Upper lobe of left lung (tissue), 6 donors: Measurements from ENCODE around the gene SEMA3A. TPM values are rescaled to one million over a fixed set of nuclear protein-coding genes. Genes with fewer than 3 reads are reported as not detected.

ENCODE experiments used
- ATAC-seq, 2 donors: fragments of 200-7000 bp; cut with Tn5 transposase; one replicate each; pipeline ENCODE4 v1.9.1; 2022; ENCODE audit warnings: mild to moderate bottlenecking in 2 of 2, moderate library complexity in 2 of 2; ENCODE audit not compliant: low FRiP score in 2 of 2
- DNase-seq, 2 donors: peaks; one replicate each; pipeline ENCODE4 v3.0.0-alpha.2; 2019 to 2020
- H3K27ac ChIP-seq, 4 donors: fragments of 200-600 bp; sonication (generic); one replicate each; pipeline ENCODE4 v1.5.1; 2016 to 2019
- H3K27me3 ChIP-seq, 4 donors: fragments of 200-600 bp; sonication (generic); one replicate each; pipeline ENCODE4 v1.5.1; 2017 to 2019
- H3K36me3 ChIP-seq, 4 donors: fragments of 200-600 bp; sonication (generic); one replicate each; pipeline ENCODE4 v1.5.1; 2016 to 2019
- H3K4me1 ChIP-seq, 4 donors: fragments of 200-600 bp; sonication (generic); one replicate each; pipeline ENCODE4 v1.5.1; 2018 to 2019
- H3K4me3 ChIP-seq, 4 donors: fragments of 200-600 bp; sonication (generic); one replicate each; pipeline ENCODE4 v1.5.1; 2017 to 2019; ENCODE audit warnings: mild to moderate bottlenecking in 2 of 4, moderate library complexity in 1 of 4
- H3K9me3 ChIP-seq, 4 donors: fragments of 200-600 bp; sonication (generic); one replicate each; pipeline ENCODE4 v1.5.1; 2018 to 2019
- EP300 ChIP-seq, 4 donors: sonication (generic); formaldehyde crosslinking; IDR thresholded peaks; one replicate each; pipeline ENCODE4 v1.5.1; 2017; ENCODE audit warnings: antibody characterized with exemption in 4 of 4, control low read depth in 2 of 4
- POLR2A ChIP-seq, 4 donors: fragments of 450-650 bp; IDR thresholded peaks; one replicate each; pipeline ENCODE4 v1.5.1; 2016 to 2017; ENCODE audit warnings: antibody characterized with exemption in 4 of 4, mild to moderate bottlenecking in 2 of 4
- POLR2AphosphoS5 ChIP-seq, 2 donors: sonication (generic); formaldehyde crosslinking; IDR thresholded peaks; one replicate each; pipeline ENCODE4 v1.5.1; 2017; ENCODE audit warnings: antibody characterized with exemption in 2 of 2
- WGBS, 2 donors: methylation state at CpG; one replicate each; pipeline ENCODE4 v1.1.5; 2017 to 2018; 5-methylcytosine and 5-hydroxymethylcytosine counted together
- total RNA-seq, 6 donors: library from RNA; depleted of rRNA in 4 of 6; stranded (reverse); fragments of >200 nt in 4 of 6; gene quantifications; one replicate each; pipeline versions ENCODE4 v1.1.0 to v1.2.1, GENCODE V29; 2016 to 2021
- TF ChIP-seq, protein P1 (sequence below), 6 experiments: fragments of 450-650 bp in 4 of 6; fragments of 200-600 bp in 2 of 6; sonication (generic) in 2 of 6; IDR thresholded peaks; one replicate each; pipeline ENCODE4 v1.5.1; 2016 to 2019; ENCODE audit warnings: antibody characterized with exemption in 6 of 6
- donor health status: DM: no; HTN: no; CAD: no; lungs with moderate emphysema.
- donor health status: DM: no; HTN: yes; CAD: no; lungs with severe emphysema.

Gene SEMA3A
- total RNA-seq, 6 donors from 2014 or later, result 1.0 to 8.8 (median 3.1) TPM

DNA sequence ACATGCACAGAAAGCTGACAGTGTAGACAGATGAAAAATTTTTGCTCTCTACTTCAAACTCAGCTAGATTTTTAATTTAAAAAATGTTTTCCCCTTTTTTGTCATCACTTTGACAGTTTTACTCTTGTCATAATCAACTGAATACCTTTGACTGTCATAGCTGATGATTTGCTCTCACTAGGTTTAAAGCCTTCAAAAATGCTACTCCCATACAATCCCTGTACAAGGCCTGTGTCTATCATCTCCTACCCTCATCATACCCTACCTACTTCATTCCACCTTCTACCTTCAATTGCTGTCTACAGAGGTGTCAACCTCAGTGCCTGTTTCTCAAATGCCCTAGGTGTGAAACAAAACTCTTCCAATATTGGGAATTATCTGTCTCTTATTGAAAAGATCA lies 230.3 kb downstream of the SEMA3A start:
- TF ChIP-seq POLR2A (IDR thresholded peaks at IDR 0.05) (no peak), POLR2AphosphoS5 (IDR thresholded peaks at IDR 0.05) (no peak), EP300 (IDR thresholded peaks at IDR 0.05) (no peak)
- TF ChIP-seq, protein P1, sequence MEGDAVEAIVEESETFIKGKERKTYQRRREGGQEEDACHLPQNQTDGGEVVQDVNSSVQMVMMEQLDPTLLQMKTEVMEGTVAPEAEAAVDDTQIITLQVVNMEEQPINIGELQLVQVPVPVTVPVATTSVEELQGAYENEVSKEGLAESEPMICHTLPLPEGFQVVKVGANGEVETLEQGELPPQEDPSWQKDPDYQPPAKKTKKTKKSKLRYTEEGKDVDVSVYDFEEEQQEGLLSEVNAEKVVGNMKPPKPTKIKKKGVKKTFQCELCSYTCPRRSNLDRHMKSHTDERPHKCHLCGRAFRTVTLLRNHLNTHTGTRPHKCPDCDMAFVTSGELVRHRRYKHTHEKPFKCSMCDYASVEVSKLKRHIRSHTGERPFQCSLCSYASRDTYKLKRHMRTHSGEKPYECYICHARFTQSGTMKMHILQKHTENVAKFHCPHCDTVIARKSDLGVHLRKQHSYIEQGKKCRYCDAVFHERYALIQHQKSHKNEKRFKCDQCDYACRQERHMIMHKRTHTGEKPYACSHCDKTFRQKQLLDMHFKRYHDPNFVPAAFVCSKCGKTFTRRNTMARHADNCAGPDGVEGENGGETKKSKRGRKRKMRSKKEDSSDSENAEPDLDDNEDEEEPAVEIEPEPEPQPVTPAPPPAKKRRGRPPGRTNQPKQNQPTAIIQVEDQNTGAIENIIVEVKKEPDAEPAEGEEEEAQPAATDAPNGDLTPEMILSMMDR (IDR thresholded peaks at IDR 0.05), result no peak
- no peaks in the 10 kb centered on the region for H3K4me1 ChIP-seq
- DNase-seq (no peak), ATAC-seq (no peak)
- H3K27me3 ChIP-seq, result no peaks in the 10 kb centered on the region
- H3K27ac ChIP-seq, result no peak overlapping the region
- H3K36me3 ChIP-seq, result no peaks in the 10 kb centered on the region
- H3K4me3 ChIP-seq, result no peak overlapping the region
- H3K9me3 ChIP-seq, result no peaks in the 10 kb centered on the region

DNA sequence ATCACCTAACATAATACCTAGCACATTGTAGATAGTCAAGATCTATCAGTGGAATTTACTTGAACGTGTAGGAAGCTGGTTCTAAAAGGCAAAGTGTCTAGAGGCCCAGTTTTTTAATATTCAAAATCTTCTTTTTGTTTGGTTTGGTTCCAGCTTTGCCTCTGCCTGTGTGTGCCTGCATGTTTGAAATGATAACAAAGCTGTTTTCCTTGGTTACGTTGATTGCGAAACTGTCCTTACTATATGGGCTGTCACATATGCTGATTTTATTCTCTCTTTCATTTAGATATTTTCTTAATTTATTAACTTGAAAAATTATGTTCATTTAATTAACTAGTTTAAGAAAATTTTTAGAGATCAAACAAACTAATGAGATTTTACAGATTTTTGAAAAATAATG lies 237.3 kb downstream of the SEMA3A start:
- Histone ChIP-seq H3K27ac (no peak overlapping the region), H3K4me3 (no peak overlapping the region), H3K36me3 (no peaks in the 10 kb centered on the region), H3K9me3 (no peaks in the 10 kb centered on the region), H3K4me1 (no peaks in the 10 kb centered on the region), H3K27me3 (no peaks in the 10 kb centered on the region)
- WGBS, 2 donors, result 45 to 60% methylated on average over 3 of the region's 3 CpGs
- DNase-seq, result no peak
- no peak for ATAC-seq
- TF ChIP-seq POLR2AphosphoS5 (IDR thresholded peaks at IDR 0.05) (no peak), EP300 (IDR thresholded peaks at IDR 0.05) (no peak), POLR2A (IDR thresholded peaks at IDR 0.05) (no peak)
- TF ChIP-seq, protein P1 (IDR thresholded peaks at IDR 0.05), result no peak

DNA sequence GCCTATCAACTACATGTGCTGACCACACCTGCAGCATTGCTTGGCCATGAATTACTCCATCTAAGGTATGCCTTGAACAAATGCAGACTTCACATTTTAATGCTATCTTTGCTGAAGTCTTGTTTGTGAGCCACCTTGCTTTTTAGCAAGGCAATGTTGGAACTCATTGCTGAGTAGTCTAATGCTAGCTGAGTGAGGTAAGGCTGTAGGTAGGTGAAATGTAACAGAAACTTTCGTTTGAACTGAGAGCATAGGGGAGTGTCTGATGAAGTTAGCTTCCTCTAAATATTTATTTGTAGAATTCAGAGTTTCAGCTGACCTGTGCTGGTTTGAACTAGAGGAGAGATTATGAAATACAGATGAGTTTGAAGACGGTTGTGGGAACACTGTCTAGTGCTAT lies 238.5 kb downstream of the SEMA3A start:
- Histone ChIP-seq H3K4me3 (no peak overlapping the region), H3K27ac (no peak overlapping the region), H3K36me3 (no peaks in the 10 kb centered on the region), H3K4me1 (no peaks in the 10 kb centered on the region), H3K27me3 (no peaks in the 10 kb centered on the region), H3K9me3 (no peaks in the 10 kb centered on the region)
- WGBS, 2 donors, result 42 to 56% methylated on average over 2 of the region's 2 CpGs
- TF ChIP-seq POLR2AphosphoS5 (IDR thresholded peaks at IDR 0.05), result no peak
- TF ChIP-seq, protein P1 (IDR thresholded peaks at IDR 0.05), result no peak
- no peak for TF ChIP-seq POLR2A (IDR thresholded peaks at IDR 0.05)
- TF ChIP-seq EP300 (IDR thresholded peaks at IDR 0.05), result no peak
- DNase-seq (no peak), ATAC-seq (no peak)

DNA sequence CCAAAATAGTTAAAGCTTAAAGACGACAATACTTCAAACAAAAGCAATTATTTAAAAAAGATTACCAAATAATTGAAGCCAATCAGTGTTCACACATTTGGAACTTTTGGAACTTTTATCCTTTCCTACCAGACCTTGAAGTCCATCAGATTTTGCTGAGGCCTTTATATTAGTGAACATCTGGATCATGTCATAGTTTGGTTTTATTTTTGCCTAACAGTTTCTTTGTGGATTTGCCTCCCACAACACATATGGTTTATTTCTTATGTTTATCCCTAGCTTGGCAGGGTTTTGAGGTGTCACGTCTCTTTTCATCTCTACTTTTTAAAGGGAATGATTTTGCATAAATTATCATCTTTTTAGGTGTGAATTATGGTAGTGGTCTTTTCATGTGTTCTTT lies 242.4 kb downstream of the SEMA3A start:
- H3K27ac ChIP-seq, result no peak overlapping the region
- no peaks in the 10 kb centered on the region for H3K9me3 ChIP-seq
- H3K4me3 ChIP-seq, result no peak overlapping the region
- DNase-seq, result no peak
- no peaks in the 10 kb centered on the region for H3K36me3 ChIP-seq
- no peak for TF ChIP-seq POLR2AphosphoS5 (IDR thresholded peaks at IDR 0.05)
- no peak for TF ChIP-seq POLR2A (IDR thresholded peaks at IDR 0.05)
- TF ChIP-seq, protein P1 (IDR thresholded peaks at IDR 0.05), result no peak
- no peak for TF ChIP-seq EP300 (IDR thresholded peaks at IDR 0.05)
- no peak for ATAC-seq
- WGBS, 2 donors, result 83% methylated on average over 2 of the region's 2 CpGs
- no peaks in the 10 kb centered on the region for H3K27me3 ChIP-seq
- H3K4me1 ChIP-seq, result no peaks in the 10 kb centered on the region

DNA sequence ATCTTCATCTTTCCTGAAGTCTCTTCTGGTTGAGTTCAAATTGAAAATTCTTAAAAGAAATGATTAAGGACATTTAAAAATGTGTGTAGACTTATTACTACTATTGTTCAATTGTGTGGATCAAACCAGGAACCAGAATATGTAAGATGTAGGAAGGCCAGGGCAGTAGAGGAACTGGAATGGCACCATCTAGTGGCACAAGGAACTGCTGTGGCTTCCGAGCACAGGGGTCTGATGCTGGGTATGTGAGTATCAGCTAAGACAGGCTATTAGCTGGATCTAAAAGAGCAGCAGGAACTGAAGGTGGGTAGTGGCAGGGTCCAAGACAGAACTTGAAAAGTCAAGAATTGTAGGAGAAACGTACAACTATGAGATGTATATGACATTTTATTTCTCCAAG lies 247.3 kb downstream of the SEMA3A start:
- 62 to 72% methylated on average over 2 of the region's 2 CpGs for WGBS, 2 donors
- TF ChIP-seq POLR2AphosphoS5 (IDR thresholded peaks at IDR 0.05), result no peak
- TF ChIP-seq, protein P1 (IDR thresholded peaks at IDR 0.05), result peak in 1 of 6 experiments; percentile 13
- Histone ChIP-seq H3K4me1 (no peaks in the 10 kb centered on the region), H3K27ac (no peak overlapping the region), H3K27me3 (no peaks in the 10 kb centered on the region), H3K36me3 (no peaks in the 10 kb centered on the region), H3K4me3 (no peak overlapping the region), H3K9me3 (no peaks in the 10 kb centered on the region)
- ATAC-seq (no peak), DNase-seq (no peak)
